ENCODE results near the gene PGC.

Gene PGC

GRCh38 chr6:41713159-41713649 is 34.0 kb downstream of the PGC start:
- DNase-seq, result no peak

GRCh38 chr6:41712651-41713103 is 34.5 kb downstream of the PGC start:
- DNase-seq, result no peak

- DNase-seq, result no peak
These were observed 35.7 kb downstream of the PGC start for GRCh38 chr6:41711323-41712038.

GRCh38 chr6:41709375-41709774 is 37.8 kb downstream of the PGC start:
- no peak for DNase-seq

GRCh38 chr6:41708856-41709255 is 38.3 kb downstream of the PGC start:
- DNase-seq, result no peak

- no peak for DNase-seq
These were observed 39.5 kb downstream of the PGC start for GRCh38 chr6:41707565-41708200.

GRCh38 chr6:41706876-41707564 is 40.2 kb downstream of the PGC start:
- peak; percentile 37 for DNase-seq

- DNase-seq, result peak; percentile 66
These were observed 41.0 kb downstream of the PGC start for GRCh38 chr6:41705996-41706835.

- no peak for DNase-seq
These were observed 41.7 kb downstream of the PGC start for GRCh38 chr6:41705311-41705995.

GRCh38 chr6:41704656-41705310 is 42.4 kb downstream of the PGC start:
- no peak for DNase-seq

- no peak for DNase-seq
These were observed 43.2 kb downstream of the PGC start for GRCh38 chr6:41704028-41704427.

- no peak for DNase-seq
These were observed 44.3 kb downstream of the PGC start for GRCh38 chr6:41702771-41703494.

GRCh38 chr6:41702089-41702745 is 45.0 kb downstream of the PGC start:
- no peak for DNase-seq

GRCh38 chr6:41700463-41701347 is 46.5 kb downstream of the PGC start:
- no peak for DNase-seq

GRCh38 chr6:41699063-41699462 is 48.1 kb downstream of the PGC start:
- DNase-seq, result no peak

- peak; percentile 95 for DNase-seq
These were observed 49.1 kb downstream of the PGC start for GRCh38 chr6:41697861-41698781.

GRCh38 chr6:41696788-41697187 is 50.4 kb downstream of the PGC start:
- DNase-seq, result no peak

GRCh38 chr6:41695825-41696224 is 51.4 kb downstream of the PGC start:
- DNase-seq, result no peak
